B cell (primary cell): ENCODE measurements around the gene SLC35E3. TPM values are rescaled to one million over a fixed set of nuclear protein-coding genes. Genes with fewer than 3 reads are reported as not detected.

Experiments
- ATAC-seq: fragments of 200-7000 bp; cut with Tn5 transposase; one replicate; pipeline ENCODE4 v1.10.0; 2021; ENCODE audit warnings: low read depth, mild to moderate bottlenecking, moderate number of reproducible peaks, moderate library complexity
- CTCF ChIA-PET: fragments of 350-600 bp; sonication (Branson Sonifier 250); formaldehyde crosslinking; loops from one replicate; lab custom pipeline; 2021; ENCODE audit warnings: antibody characterized with exemption, inconsistent platforms; lab: Charles Lee
- POLR2A ChIA-PET: fragments of 350-600 bp; sonication (Branson Sonifier 250); formaldehyde crosslinking; loops from one replicate; lab custom pipeline; 2021; ENCODE audit warnings: antibody characterized with exemption; lab: Charles Lee
- DNase-seq: peaks from one replicate; pipeline ENCODE4 v3.0.0; 2013
- H2AFZ ChIP-seq: 2 replicates; pipeline ENCODE4 v1.6.1; 2012; ENCODE audit warnings: mild to moderate bottlenecking, low read depth, low read length; ENCODE audit not compliant: insufficient read depth, poor library complexity, severe bottlenecking
- H3K27ac ChIP-seq, 2 donors: 1 replicate in 1 of 2; 2 replicates in 1 of 2; pipeline ENCODE4 v1.5.1; 2012 to 2013; ENCODE audit warnings: low read length in 2 of 2, mild to moderate bottlenecking in 2 of 2, moderate library complexity in 1 of 2
- H3K27me3 ChIP-seq, 4 experiments: fragments of 200-600 bp in 1 of 4; sonication (generic) in 1 of 4; replicated peaks in 1 of 4; 1 replicate in 2 of 4; 2 replicates in 2 of 4; pipeline versions ENCODE4 v1.6.1 to v1.7.0; 2013 to 2016; ENCODE audit warnings: low read length in 3 of 4, mild to moderate bottlenecking in 2 of 4, mixed read lengths in 1 of 4, moderate library complexity in 1 of 4; ENCODE audit not compliant: insufficient read depth in 4 of 4, control insufficient read depth in 3 of 4; ENCODE audit errors: control extremely low read depth in 1 of 4
- H3K36me3 ChIP-seq, 2 experiments: replicated peaks in 1 of 2; 1 replicate in 1 of 2; 2 replicates in 1 of 2; pipeline versions ENCODE4 v1.6.1 to v1.7.1; 2013; ENCODE audit warnings: low read length in 1 of 2; ENCODE audit not compliant: insufficient read depth in 2 of 2, control insufficient read depth in 1 of 2; ENCODE audit errors: control extremely low read depth in 1 of 2, extremely low read depth in 1 of 2
- H3K4me1 ChIP-seq, 2 donors: fragments of 200-600 bp in 1 of 2; sonication (generic) in 1 of 2; 1 replicate in 1 of 2; 2 replicates in 1 of 2; pipeline versions ENCODE4 v1.5.1 to v1.6.1; 2013 to 2017; ENCODE audit warnings: low read length in 2 of 2; ENCODE audit not compliant: control insufficient read depth in 2 of 2, insufficient read depth in 2 of 2
- H3K4me2 ChIP-seq: replicated peaks from 2 replicates; pipeline ENCODE3; 2012; ENCODE audit warnings: mild to moderate bottlenecking, low read depth, low read length; ENCODE audit not compliant: poor library complexity, severe bottlenecking
- H3K4me3 ChIP-seq, 5 experiments: fragments of 200-600 bp in 1 of 5; sonication (generic) in 1 of 5; 1 replicate in 3 of 5; 2 replicates in 2 of 5; pipeline versions ENCODE4 v1.5.1 to v1.7.0; 2011 to 2016; ENCODE audit warnings: low read length in 4 of 5, mild to moderate bottlenecking in 4 of 5, low read depth in 2 of 5, control low read depth in 1 of 5, moderate library complexity in 1 of 5; ENCODE audit not compliant: insufficient read depth in 1 of 5; ENCODE audit errors: control extremely low read depth in 1 of 5, extremely low read depth in 1 of 5
- H3K79me2 ChIP-seq: fragments of 200-600 bp; sonication (generic); one replicate; pipeline ENCODE4 v1.6.0; 2016; ENCODE audit warnings: low read length; ENCODE audit not compliant: control insufficient read depth, insufficient read depth
- H3K9ac ChIP-seq: fragments of 200-600 bp; sonication (generic); 2 replicates; pipeline ENCODE4 v1.6.1; 2017; ENCODE audit warnings: mild to moderate bottlenecking, low read length, moderate library complexity
- H3K9me3 ChIP-seq, 3 donors: one replicate each; pipeline versions ENCODE4 v1.6.1 to v1.7.1; 2013; ENCODE audit warnings: low read length in 2 of 3; ENCODE audit not compliant: control insufficient read depth in 2 of 3, insufficient read depth in 1 of 3; ENCODE audit errors: control extremely low read depth in 1 of 3
- H4K20me1 ChIP-seq: 2 replicates; pipeline ENCODE4 v1.6.0; 2012; ENCODE audit warnings: mild to moderate bottlenecking, low read length; ENCODE audit not compliant: insufficient read depth, control insufficient read depth, poor library complexity, severe bottlenecking
- H3K27ac Mint-ChIP-seq: one replicate; pipeline ENCODE4 v1.8.0; 2021; ENCODE audit warnings: mixed read lengths
- H3K27me3 Mint-ChIP-seq: one replicate; pipeline ENCODE4 v1.8.0; 2021; ENCODE audit warnings: mixed read lengths
- H3K4me1 Mint-ChIP-seq: one replicate; pipeline ENCODE4 v1.8.0; 2021; ENCODE audit warnings: mixed read lengths
- H3K4me3 Mint-ChIP-seq: one replicate; pipeline ENCODE4 v1.8.0; 2021; ENCODE audit warnings: mixed read lengths
- H3K9me3 Mint-ChIP-seq: one replicate; pipeline ENCODE4 v1.8.0; 2022; ENCODE audit warnings: mixed read lengths; ENCODE audit not compliant: insufficient read depth
- CTCF ChIP-seq: fragments of 200-600 bp; IDR thresholded peaks from one replicate; pipeline ENCODE4 v1.8.0; 2022; ENCODE audit warnings: antibody characterized with exemption, mild to moderate bottlenecking
- EZH2 ChIP-seq: IDR thresholded peaks from 2 replicates; pipeline ENCODE4 v1.6.1; 2012; ENCODE audit warnings: borderline replicate concordance, low read depth, mild to moderate bottlenecking, moderate library complexity, low read length; ENCODE audit not compliant: insufficient read depth, poor library complexity, severe bottlenecking
- WGBS: methylation state at CpG from one replicate; pipeline ENCODE4 v1.1.5; 2013; ENCODE audit warnings: missing lambda C conversion rate; ENCODE audit not compliant: insufficient coverage; 5-methylcytosine and 5-hydroxymethylcytosine counted together
- intact Hi-C: fragments of 100-400 bp; cut with micrococcal nuclease; formaldehyde crosslinking; loops from one replicate; pipeline ENCODE4 v1.10.0; 2022
- polyA plus RNA-seq: library from polyadenylated mRNA; depleted of rRNA; stranded (reverse); fragments of >200 nt; gene quantifications from 2 replicates; pipeline ENCODE4 v1.2.3, GENCODE V29; 2012
- total RNA-seq, 2 donors: library from RNA; stranded (reverse); fragments of 120-200 nt in 1 of 2; gene quantifications; 1 replicate in 1 of 2; 2 replicates in 1 of 2; pipeline versions ENCODE4 v1.2.3 to v1.2.4, GENCODE V29; 2013 to 2022

SLC35E3 gene
- total and polyA plus RNA-seq, 2 donors (not counting 1 experiment from before 2014, with no cell fraction given), result 7.0 to 15.1 TPM

- H3K9me3 ChIP-seq, result no peaks in the 10 kb centered on the region
- WGBS, result 97% methylated on average over 3 of the region's 13 CpGs
- no peaks in the 10 kb centered on the region for H3K9me3 Mint-ChIP-seq
- TF ChIP-seq EZH2, result no peak
- peaks cover 14% of the 10 kb centered on the region for H3K4me1 Mint-ChIP-seq
- H2AFZ ChIP-seq, result no peak overlapping the region
- ATAC-seq, result no peak
- H3K4me2 ChIP-seq, result no peak overlapping the region
- ChIA-PET POLR2A (interaction anchor here (0.7 kb wide), 1 partner anchor 24 kb away, joined by 10 read pairs; no protein-coding TSS in a partner anchor), CTCF (no interaction called here)
- no peaks in the 10 kb centered on the region for H3K27me3 Mint-ChIP-seq
- H3K36me3 ChIP-seq, result no peaks in the 10 kb centered on the region
- no peak overlapping the region for H3K27ac ChIP-seq
- no peaks in the 10 kb centered on the region for H4K20me1 ChIP-seq
- no peak overlapping the region for H3K4me3 Mint-ChIP-seq
- H3K79me2 ChIP-seq, result no peaks in the 10 kb centered on the region
- no peak for DNase-seq
- intact Hi-C loops, result no loop called here
- H3K9ac ChIP-seq, result no peak overlapping the region
- H3K27ac Mint-ChIP-seq, result no peak overlapping the region
- no peak overlapping the region for H3K4me3 ChIP-seq
- no peaks in the 10 kb centered on the region for H3K27me3 ChIP-seq
- peaks cover 9 to 12% of the 10 kb centered on the region in 2 donors for H3K4me1 ChIP-seq
These were observed 44.3 kb downstream of the SLC35E3 start for GRCh38 chr12:68790081-68790951.

GRCh38 chr12:68790952-68791234, 44.9 kb downstream of the SLC35E3 start:
- intact Hi-C loops, result no loop called here

More at GRCh38 chr12:68790952-68791234, 44.9 kb downstream of the SLC35E3 start:
- H3K4me3 ChIP-seq, result no peak overlapping the region
- no peak overlapping the region for H3K4me2 ChIP-seq
- H3K4me1 ChIP-seq, result peaks cover 9 to 12% of the 10 kb centered on the region in 2 donors
- POLR2A ChIA-PET, result no interaction called here
- 90% methylated on average over 2 of the region's 3 CpGs for WGBS
- no peaks in the 10 kb centered on the region for H3K9me3 ChIP-seq
- CTCF ChIA-PET, result no interaction called here
- TF ChIP-seq CTCF (no peak), EZH2 (no peak)
- no peaks in the 10 kb centered on the region for H3K79me2 ChIP-seq
- Mint-ChIP-seq H3K27ac (no peak overlapping the region), H3K9me3 (no peaks in the 10 kb centered on the region), H3K4me1 (peaks cover 13% of the 10 kb centered on the region), H3K4me3 (no peak overlapping the region), H3K27me3 (no peaks in the 10 kb centered on the region)
- no peaks in the 10 kb centered on the region for H4K20me1 ChIP-seq
- no peak for ATAC-seq
- H3K27me3 ChIP-seq, result no peaks in the 10 kb centered on the region
- no peak overlapping the region for H3K9ac ChIP-seq
- H3K27ac ChIP-seq, result no peak overlapping the region
- H3K36me3 ChIP-seq, result no peaks in the 10 kb centered on the region
- H2AFZ ChIP-seq, result no peak overlapping the region
- no peak for DNase-seq
